GM23338 (cell line): ENCODE measurements around the gene LCLAT1. TPM values are rescaled to one million over a fixed set of nuclear protein-coding genes. Genes with fewer than 3 reads are reported as not detected.

ENCODE experiments used
- ATAC-seq: fragments of 200-7000 bp; cut with Tn5 transposase; 3 replicates; pipeline ENCODE4 v1.9.1; 2020
- DNase-seq: peaks from one replicate; pipeline ENCODE4 v3.0.0-alpha.2; 2015; ENCODE audit warnings: low spot score
- H2AFZ ChIP-seq: fragments of 200-600 bp; sonication (generic); 2 replicates; pipeline ENCODE4 v1.8.0; 2016; ENCODE audit warnings: antibody characterized with exemption, mild to moderate bottlenecking, moderate library complexity
- H3F3A ChIP-seq: fragments of 200-600 bp; sonication (generic); replicated peaks from 2 replicates; pipeline ENCODE4 v1.8.0; 2017; ENCODE audit warnings: antibody characterized with exemption, mixed run types, low read depth
- H3K27ac ChIP-seq: fragments of 200-600 bp; sonication (generic); 2 replicates; pipeline ENCODE4 v1.6.1; 2016; ENCODE audit warnings: low read depth
- H3K27me3 ChIP-seq: fragments of 200-600 bp; sonication (generic); 2 replicates; pipeline ENCODE4 v1.8.0; 2016; ENCODE audit warnings: mild to moderate bottlenecking, mixed run types, moderate library complexity; ENCODE audit not compliant: insufficient read depth
- H3K36me3 ChIP-seq: fragments of 200-600 bp; sonication (generic); 2 replicates; pipeline ENCODE4 v1.8.0; 2016; ENCODE audit warnings: mild to moderate bottlenecking; ENCODE audit not compliant: insufficient read depth
- H3K4me1 ChIP-seq: fragments of 200-600 bp; sonication (generic); 2 replicates; pipeline ENCODE4 v1.8.0; 2016; ENCODE audit warnings: mild to moderate bottlenecking, moderate library complexity; ENCODE audit not compliant: insufficient read depth
- H3K4me2 ChIP-seq: fragments of 200-600 bp; sonication (generic); 2 replicates; pipeline ENCODE4 v1.7.1; 2017; ENCODE audit warnings: mixed run types
- H3K4me3 ChIP-seq: fragments of 200-600 bp; sonication (generic); 2 replicates; pipeline ENCODE4 v1.6.1; 2016; ENCODE audit warnings: mixed run types
- H3K79me2 ChIP-seq: fragments of 200-600 bp; sonication (generic); replicated peaks from 2 replicates; pipeline ENCODE4 v1.8.0; 2017; ENCODE audit warnings: mild to moderate bottlenecking; ENCODE audit not compliant: insufficient read depth
- H3K9me2 ChIP-seq: fragments of 200-600 bp; sonication (generic); 2 replicates; pipeline ENCODE4 v1.8.0; 2017; ENCODE audit not compliant: insufficient read depth
- H4K20me1 ChIP-seq: fragments of 200-600 bp; sonication (generic); replicated peaks from 2 replicates; pipeline ENCODE4 v1.8.0; 2017; ENCODE audit warnings: mild to moderate bottlenecking; ENCODE audit not compliant: insufficient read depth
- H3K27ac Mint-ChIP-seq: 2 replicates; pipeline ENCODE4 v1.8.0; 2020; ENCODE audit warnings: inconsistent platforms, mild to moderate bottlenecking, moderate library complexity, mixed read lengths
- H3K27me3 Mint-ChIP-seq: 3 replicates; pipeline ENCODE4 v1.8.0; 2022; ENCODE audit warnings: low read depth, mild to moderate bottlenecking, moderate library complexity, mixed read lengths, inconsistent platforms; ENCODE audit not compliant: insufficient read depth, poor library complexity
- H3K36me3 Mint-ChIP-seq: 3 replicates; pipeline ENCODE4 v1.8.0; 2021; ENCODE audit warnings: low read depth, mild to moderate bottlenecking, inconsistent platforms, moderate library complexity, mixed read lengths
- H3K4me1 Mint-ChIP-seq: 3 replicates; pipeline ENCODE4 v1.8.0; 2020; ENCODE audit warnings: mild to moderate bottlenecking, inconsistent platforms, mixed read lengths
- H3K4me3 Mint-ChIP-seq: 3 replicates; pipeline ENCODE4 v1.8.0; 2021; ENCODE audit warnings: moderate library complexity, mild to moderate bottlenecking, inconsistent platforms, mixed read lengths
- H3K9me3 Mint-ChIP-seq: 3 replicates; pipeline ENCODE4 v1.8.0; 2020; ENCODE audit warnings: moderate library complexity, mild to moderate bottlenecking, inconsistent platforms, mixed read lengths
- EZH2phosphoT487 ChIP-seq: fragments of 200-600 bp; sonication (generic); IDR thresholded peaks from one replicate; pipeline ENCODE4 v1.8.1; 2018; ENCODE audit warnings: antibody characterized with exemption; ENCODE audit not compliant: unreplicated experiment
- ZNF331 ChIP-seq: fragments of 250-450 bp; sonication (Bioruptor Pico); IDR thresholded peaks from 2 replicates; pipeline ENCODE4 v1.5.0; 2020; ENCODE audit warnings: low read depth, mild to moderate bottlenecking, moderate library complexity
- ZNF462 ChIP-seq: fragments of 250-450 bp; sonication (Bioruptor Pico); IDR thresholded peaks from 2 replicates; pipeline ENCODE4 v1.5.0; 2020; ENCODE audit warnings: mild to moderate bottlenecking, moderate library complexity
- polyA plus RNA-seq: library from polyadenylated mRNA; unstranded; fragments of >200 nt; fragmentation: Nextera tagmentation; extraction: Ambion mirVana; gene quantifications from 2 replicates; pipeline ENCODE4 v1.2.1, GENCODE V29; 2016
- total RNA-seq: library from RNA; depleted of rRNA; stranded (reverse); fragments of >200 nt; shearing (Covaris generic); gene quantifications from 2 replicates; pipeline ENCODE4 v1.2.3, GENCODE V29; 2014
- TF ChIP-seq, protein P1 (sequence below), 2 experiments: fragments of 200-600 bp in 1 of 2; sonication (generic) in 1 of 2; conservative IDR thresholded peaks; 2 replicates each; pipeline versions ENCODE4 v1.5.1 to v1.6.1; 2016 to 2017; ENCODE audit warnings: antibody characterized with exemption in 2 of 2, low read depth in 2 of 2, mild to moderate bottlenecking in 2 of 2, moderate library complexity in 1 of 2
- TF ChIP-seq, protein P2 (sequence below): IDR thresholded peaks from 2 replicates; pipeline ENCODE4 v1.6.1; 2016; ENCODE audit warnings: antibody characterized with exemption

LCLAT1 gene
- total and polyA plus RNA-seq, 2 experiments from 2014 or later = 11.5 to 30.1 TPM

DNA sequence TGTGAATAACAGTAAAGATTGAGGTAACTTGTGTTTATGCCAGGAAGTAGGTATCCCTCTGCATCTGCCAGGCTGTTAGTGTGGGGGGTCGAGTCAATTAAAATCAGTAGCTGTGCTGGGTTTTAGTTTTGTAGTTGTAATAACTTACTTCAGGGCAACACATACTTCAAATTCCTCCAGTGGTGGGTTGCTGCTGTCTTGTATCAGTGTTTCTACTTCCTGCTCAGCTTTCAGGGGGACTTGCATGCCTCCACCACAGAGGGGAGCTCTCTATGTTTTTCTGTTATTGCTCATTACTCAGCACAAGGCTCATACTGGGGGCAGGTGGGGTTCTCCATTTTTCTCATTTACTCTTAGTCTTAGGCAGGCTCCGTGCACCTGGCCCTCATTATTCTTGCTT, 223.4 kb downstream of the LCLAT1 start:
- Mint-ChIP-seq H3K9me3 (peaks cover 29% of the 10 kb centered on the region), H3K27ac (no peak overlapping the region), H3K4me1 (no peaks in the 10 kb centered on the region), H3K36me3 (peaks cover 24% of the 10 kb centered on the region), H3K4me3 (no peak overlapping the region), H3K27me3 (no peaks in the 10 kb centered on the region)
- Histone ChIP-seq H3K79me2 (no peaks in the 10 kb centered on the region), H3K4me3 (no peak overlapping the region), H3K36me3 (peaks cover 5% of the 10 kb centered on the region; the same call in 1 of the 2 replicates), H4K20me1 (no peaks in the 10 kb centered on the region), H3K4me1 (no peaks in the 10 kb centered on the region), H3K27me3 (no peaks in the 10 kb centered on the region), H3K9me2 (0 out of 2 replicates have a peak, but pooled peaks cover 4% of the 10 kb centered on the region), H3K4me2 (no peak overlapping the region), H2AFZ (no peak overlapping the region), H3K27ac (no peak overlapping the region), H3F3A (no peaks in the 10 kb centered on the region)
- no peak for TF ChIP-seq ZNF331 (CRISPR knock-in tag)
- TF ChIP-seq, protein P1, sequence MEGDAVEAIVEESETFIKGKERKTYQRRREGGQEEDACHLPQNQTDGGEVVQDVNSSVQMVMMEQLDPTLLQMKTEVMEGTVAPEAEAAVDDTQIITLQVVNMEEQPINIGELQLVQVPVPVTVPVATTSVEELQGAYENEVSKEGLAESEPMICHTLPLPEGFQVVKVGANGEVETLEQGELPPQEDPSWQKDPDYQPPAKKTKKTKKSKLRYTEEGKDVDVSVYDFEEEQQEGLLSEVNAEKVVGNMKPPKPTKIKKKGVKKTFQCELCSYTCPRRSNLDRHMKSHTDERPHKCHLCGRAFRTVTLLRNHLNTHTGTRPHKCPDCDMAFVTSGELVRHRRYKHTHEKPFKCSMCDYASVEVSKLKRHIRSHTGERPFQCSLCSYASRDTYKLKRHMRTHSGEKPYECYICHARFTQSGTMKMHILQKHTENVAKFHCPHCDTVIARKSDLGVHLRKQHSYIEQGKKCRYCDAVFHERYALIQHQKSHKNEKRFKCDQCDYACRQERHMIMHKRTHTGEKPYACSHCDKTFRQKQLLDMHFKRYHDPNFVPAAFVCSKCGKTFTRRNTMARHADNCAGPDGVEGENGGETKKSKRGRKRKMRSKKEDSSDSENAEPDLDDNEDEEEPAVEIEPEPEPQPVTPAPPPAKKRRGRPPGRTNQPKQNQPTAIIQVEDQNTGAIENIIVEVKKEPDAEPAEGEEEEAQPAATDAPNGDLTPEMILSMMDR (conservative IDR thresholded peaks at IDR 0.05; ENCODE audit: low read depth in 2 of 2) = peak; percentile 33 to 47; a peak in 3 of 4 replicates
- ATAC-seq (peak; percentile 59; the same call in 2 of the 3 replicates), DNase-seq (peak; percentile 52)

DNA sequence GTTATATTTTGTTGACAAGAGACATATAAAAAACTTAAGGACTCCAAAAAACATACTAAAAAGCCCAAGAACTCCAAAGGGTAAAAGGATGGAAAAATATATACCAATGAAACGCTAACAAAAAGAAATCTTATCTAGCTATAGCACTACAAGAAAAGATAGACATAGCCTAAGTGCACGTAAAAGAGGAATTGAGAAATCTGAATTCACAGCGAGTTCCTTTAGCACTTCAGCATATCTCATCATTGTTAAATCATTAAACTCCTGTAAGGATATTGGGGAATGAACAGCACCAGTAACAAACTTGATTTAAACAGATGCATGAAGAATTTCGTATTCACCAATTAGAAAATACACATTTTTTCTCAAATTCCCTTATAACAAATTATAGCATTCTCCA, 226.1 kb downstream of the LCLAT1 start:
- Mint-ChIP-seq H3K27ac (no peak overlapping the region), H3K4me1 (no peaks in the 10 kb centered on the region), H3K9me3 (peaks cover 29% of the 10 kb centered on the region), H3K36me3 (peaks cover 24% of the 10 kb centered on the region), H3K27me3 (no peaks in the 10 kb centered on the region), H3K4me3 (no peak overlapping the region)
- Histone ChIP-seq H3K27ac (no peak overlapping the region), H3K4me3 (no peak overlapping the region), H2AFZ (no peak overlapping the region), H3K79me2 (no peaks in the 10 kb centered on the region), H3K36me3 (peaks cover 5% of the 10 kb centered on the region; the same call in 1 of the 2 replicates), H4K20me1 (no peaks in the 10 kb centered on the region), H3K27me3 (no peaks in the 10 kb centered on the region), H3K4me2 (no peak overlapping the region), H3K4me1 (no peaks in the 10 kb centered on the region), H3K9me2 (0 out of 2 replicates have a peak, but pooled peaks cover 4% of the 10 kb centered on the region), H3F3A (no peaks in the 10 kb centered on the region)
- DNase-seq (no peak), ATAC-seq (no peak)
- TF ChIP-seq EZH2phosphoT487 (no peak), ZNF462 (no peak)
- TF ChIP-seq, protein P2, sequence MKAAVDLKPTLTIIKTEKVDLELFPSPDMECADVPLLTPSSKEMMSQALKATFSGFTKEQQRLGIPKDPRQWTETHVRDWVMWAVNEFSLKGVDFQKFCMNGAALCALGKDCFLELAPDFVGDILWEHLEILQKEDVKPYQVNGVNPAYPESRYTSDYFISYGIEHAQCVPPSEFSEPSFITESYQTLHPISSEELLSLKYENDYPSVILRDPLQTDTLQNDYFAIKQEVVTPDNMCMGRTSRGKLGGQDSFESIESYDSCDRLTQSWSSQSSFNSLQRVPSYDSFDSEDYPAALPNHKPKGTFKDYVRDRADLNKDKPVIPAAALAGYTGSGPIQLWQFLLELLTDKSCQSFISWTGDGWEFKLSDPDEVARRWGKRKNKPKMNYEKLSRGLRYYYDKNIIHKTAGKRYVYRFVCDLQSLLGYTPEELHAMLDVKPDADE = no peak
- TF ChIP-seq, protein P1 (conservative IDR thresholded peaks at IDR 0.05; ENCODE audit: low read depth in 2 of 2) = no peak
